ENCODE measurements around the gene BUB1B.
"Not testable (repeated sequence)": the region's sequence is repeated elsewhere in the genome, so short reads cannot be mapped to it uniquely, and the experiment has no call there.

GRCh38 chr15:40123863-40124262 lies 37.0 kb upstream of the BUB1B start:
- not testable (repeated sequence) for TF ChIP-seq CTCF, POLR2AphosphoS5 (IDR thresholded peaks at IDR 0.05)
